Measurements from ENCODE around the gene ZNRF1. TPM values are rescaled to one million over a fixed set of nuclear protein-coding genes. Genes with fewer than 3 reads are reported as not detected.

The ZNRF1 gene
- polyA plus RNA-seq, 1 donor: 40.5 TPM

DNA sequence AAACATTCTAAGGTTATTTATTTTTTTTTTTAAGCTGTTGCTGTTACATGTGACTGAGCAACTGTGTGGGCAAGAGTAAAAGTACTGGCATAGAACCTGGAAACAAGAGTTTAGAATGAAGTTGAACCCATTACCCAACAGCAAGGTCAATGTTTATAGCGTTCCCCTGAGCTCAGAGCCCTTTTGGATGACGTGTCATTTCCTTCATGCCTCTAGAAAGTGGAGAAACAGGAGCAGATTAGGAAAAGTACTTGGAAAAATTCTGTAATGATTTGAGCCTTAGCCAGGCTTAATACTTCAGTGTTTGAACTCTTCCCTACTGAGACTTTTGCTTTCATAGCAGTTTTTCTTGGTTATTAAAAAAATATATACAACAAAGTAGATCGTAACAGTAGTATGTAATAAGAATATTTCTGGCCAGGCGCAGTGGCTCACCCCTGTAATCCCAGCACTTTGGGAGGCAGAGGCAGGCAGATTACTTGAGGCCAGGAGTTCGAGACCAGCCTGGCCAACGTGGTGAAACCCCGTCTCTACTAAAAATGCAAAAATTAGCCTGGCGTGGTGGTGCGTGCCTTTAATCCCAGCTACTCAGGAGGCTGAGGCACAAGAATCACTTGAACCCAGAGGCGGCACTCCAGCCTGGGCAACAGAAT is 27.5 kb downstream of the ZNRF1 start:
- peak; percentile 92 for DNase-seq (ENCODE audit: low read depth)

DNA sequence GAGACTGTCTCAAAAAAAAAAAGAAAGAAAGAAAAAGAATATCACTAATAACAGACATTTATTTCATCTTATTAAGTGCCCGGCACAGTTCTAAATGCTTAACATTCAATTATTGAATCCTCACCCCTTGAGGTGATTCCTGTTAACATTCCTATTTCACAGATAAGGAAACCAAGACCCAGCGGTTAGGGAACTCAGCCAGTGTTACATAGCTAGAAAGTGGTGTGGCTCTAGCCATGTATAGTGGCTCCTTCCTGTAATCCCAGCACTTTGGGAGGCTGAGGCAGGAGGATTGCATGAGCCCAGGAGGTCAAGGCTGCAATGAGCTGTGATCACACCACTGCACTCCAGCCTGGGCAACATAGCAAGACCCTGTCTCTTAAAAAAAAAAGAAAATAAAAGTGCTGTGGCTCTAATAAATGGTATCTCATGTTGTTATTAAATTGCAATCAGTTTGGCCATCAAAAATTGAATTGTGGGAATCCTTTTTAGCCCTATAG is 28.1 kb downstream of the ZNRF1 start:
- DNase-seq (ENCODE audit: low read depth): no peak

DNA sequence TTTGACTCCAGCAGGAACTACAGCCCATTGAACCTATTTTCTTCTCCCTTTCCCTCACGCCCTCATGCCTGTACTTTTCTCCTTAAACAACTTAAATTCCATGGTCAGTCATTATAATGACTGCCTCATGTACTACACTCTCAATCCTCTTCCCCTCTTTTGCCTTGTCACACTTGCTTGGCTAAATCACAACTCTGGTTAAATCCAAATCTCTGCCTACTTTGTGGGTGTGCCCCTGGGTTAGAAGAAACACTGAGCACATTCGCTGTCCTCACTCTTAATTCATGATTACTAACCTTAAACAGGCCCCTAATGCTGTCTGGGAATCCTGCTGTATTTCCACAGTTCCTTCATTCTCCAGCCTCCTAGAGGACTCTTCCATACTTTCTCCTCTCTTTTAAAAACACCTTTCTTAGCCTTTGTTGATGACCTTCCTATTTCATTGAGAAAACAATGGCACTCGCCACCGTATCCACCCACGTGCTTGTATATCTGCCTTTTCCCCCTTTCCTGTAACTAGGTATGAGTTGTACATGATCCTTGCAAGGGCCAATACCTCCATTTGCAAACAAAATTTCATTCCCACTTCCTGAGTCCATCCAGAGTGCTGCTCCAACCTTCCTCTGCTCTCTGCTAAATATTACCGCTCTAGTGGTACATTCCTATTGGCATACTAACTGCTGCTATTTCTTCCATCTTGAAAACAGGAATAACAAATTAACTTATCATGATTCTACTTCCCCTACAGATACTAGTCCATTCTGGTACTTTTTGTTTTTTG is 28.9 kb downstream of the ZNRF1 start:
- DNase-seq (ENCODE audit: low read depth): no peak

DNA sequence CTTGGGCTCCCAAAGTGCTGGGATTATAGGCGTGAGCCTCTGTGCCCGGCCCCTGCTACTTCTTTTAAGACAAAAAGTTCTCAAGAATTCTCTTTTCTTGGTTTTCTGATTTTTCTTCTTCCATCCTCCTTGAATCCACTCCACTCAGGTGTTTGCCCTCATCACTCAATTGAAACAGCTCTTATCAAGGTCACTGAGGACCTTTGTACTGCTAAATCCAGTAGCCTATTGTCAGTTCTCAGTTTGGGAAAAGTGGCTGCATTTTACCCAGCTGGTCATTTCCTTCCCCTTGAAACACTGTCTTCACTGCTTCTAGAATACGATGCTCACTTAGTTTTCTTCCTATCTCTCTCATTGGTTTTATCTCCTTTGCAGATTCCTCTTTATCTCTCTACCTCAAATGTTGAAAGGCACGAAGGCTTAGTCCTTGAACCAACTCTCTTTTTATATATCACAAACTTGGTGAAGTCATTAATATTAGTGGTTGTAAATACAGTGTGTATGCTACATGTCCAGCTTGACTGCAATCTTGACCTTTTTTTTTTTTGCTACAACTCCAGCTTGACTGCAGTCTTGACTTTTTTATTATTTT is 29.8 kb downstream of the ZNRF1 start:
- no peak for DNase-seq (ENCODE audit: low read depth)

DNA sequence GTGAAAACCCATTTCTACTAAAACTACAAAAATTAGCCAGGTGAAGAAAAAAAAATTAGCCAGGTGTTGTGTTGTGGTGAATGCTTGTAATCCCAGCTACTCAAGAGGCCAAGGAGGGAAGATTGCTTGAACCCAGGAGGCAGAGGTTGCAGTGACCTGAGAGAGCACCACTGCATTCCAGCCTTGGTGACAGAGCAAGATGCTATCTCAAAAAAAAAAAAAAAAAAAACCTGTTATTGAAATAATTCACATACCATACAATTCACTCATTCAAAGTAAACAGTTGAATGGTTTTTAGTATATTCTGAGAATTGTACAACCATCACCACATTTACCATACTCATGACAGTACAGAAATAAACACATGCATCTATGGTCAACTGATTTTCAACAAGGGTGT is 31.0 kb downstream of the ZNRF1 start:
- no peak for DNase-seq (ENCODE audit: low read depth)

DNA sequence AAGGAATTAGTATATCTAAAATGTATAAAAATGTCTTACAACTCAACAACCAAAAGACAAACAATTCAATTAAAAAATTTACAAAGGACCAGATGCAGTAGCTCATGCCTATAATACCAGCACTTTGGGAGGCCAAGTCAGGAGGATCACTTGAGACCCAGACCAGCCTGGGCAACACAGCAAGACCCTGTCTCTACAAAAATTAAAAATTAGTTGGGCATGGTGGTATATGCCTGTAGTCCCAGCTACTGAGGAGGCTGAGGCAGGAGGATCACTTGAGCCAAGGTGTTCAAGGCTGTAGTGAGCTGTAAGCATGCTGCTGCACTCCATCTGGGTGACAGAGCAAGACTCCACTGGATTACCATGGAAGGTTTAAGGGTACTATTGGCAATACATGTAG is 33.8 kb downstream of the ZNRF1 start:
- DNase-seq (ENCODE audit: low read depth): no peak

DNA sequence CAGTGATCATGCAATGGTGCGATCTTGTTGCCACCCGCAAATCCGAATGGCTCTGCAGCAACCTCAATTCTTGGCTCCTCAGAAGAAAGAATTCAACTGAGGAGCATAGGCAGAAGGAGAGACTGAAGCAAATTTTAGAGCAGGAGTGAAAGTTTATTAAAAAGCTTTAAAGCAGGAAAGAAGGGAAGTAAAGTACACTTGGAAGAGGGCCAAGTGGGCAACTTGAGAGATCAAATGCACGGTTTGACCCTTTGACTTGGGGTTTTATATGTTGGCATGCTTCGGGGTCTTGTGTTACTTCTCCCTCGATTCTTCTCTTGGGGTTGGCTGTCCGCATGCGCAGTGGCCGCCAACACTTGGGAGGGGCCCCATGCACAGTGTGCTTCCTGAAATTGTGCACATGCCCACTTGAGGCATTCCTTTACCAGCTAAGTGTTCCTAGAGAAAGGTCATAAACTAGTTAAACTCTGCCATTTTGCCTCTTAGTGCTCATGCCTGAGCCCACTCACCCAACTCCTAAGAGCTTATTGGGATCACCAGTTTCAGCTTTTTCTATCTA is 36.7 kb downstream of the ZNRF1 start:
- DNase-seq (ENCODE audit: low read depth): no peak

DNA sequence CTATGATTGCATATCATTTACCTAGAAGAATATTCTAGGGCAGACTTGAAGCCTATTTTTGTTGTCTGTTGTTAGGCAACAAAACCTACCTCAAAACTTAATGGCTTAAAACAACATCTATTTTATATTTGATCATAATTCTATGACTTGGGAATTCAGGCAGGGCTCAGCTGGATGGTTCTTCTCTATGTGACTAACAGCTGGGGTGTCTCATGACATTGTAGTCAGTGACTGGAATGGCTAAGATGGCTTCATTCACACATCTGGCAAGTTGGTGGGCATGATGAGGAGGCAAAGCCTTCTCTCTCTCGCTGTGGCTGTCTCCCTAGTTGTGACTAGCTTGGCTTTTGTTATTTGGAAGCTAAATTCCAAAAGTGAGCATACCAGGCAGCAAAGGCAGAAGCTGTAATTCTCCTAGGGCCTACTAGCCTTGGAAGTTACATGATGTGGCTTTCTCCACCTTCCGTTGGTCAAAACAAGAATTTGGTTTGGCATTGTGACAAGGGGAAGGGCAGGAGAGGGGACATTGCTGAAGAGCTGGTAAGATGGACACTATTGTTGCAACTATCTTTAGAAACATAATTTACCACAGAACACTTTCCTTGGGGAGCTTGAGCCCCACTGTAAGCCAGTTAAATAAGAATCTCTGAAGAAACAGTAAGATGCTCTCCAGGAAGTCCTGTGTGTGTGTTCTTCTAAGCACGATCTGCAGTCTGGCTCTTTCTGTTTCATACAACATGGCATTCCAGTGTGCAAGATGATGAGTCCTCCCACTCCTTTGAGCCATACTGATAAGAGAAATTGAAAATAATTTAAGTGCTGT is 39.4 kb downstream of the ZNRF1 start:
- DNase-seq (ENCODE audit: low read depth): no peak

DNA sequence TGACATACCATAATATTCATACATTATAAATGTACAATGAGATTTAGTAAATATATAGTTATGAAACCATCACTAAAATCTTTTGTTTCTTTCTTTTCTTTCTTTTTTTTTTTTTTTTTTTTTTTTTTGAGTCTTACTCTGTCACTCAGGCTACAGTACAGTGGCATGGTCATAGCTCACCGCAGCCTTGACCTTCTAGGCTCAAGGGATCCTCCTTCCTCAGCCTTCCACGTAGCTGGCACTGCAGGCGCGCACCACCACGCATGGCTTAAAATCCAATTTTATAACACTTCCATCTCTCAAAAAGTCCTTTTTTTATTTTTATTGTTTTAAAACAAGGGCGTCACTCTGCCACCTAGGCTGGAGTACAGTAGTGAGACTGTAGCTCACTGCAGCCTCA is 41.1 kb downstream of the ZNRF1 start:
- no peak for DNase-seq (ENCODE audit: low read depth)

DNA sequence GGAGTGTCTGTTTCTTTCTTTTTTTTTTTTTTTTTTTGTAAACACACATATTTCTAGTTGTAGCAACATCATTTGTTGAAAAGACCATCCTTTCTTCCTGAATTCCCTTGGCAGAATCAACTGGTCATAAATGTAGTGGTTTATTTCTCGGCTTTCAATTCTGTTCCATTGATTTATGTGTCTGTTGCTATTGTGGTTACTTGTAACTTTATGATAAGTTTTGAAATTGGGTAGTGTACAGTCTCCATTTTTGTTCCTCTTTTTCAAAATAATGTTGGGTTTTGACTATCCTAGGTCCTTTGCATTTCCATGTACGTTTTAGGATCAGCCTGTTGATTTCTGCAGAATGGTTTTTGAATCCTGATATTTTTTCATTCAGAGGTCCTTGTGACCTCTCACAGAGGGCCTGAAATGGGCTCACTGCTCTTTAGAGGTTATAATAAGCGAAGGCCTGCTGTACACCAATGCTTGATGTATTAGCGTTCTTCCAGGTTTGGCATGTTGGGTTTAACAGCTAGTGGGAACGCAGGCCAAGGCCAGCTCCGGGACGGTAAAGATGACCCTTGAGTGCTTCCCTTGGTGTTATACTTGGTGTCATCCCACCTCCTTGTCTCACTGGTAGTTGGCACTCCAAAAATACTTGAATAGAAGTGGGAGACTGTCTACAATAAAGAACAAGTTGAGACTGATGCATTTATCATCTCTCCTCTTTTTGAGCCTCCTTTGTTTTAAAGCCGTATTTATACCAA is 43.8 kb downstream of the ZNRF1 start:
- no peak for DNase-seq (ENCODE audit: low read depth)

DNA sequence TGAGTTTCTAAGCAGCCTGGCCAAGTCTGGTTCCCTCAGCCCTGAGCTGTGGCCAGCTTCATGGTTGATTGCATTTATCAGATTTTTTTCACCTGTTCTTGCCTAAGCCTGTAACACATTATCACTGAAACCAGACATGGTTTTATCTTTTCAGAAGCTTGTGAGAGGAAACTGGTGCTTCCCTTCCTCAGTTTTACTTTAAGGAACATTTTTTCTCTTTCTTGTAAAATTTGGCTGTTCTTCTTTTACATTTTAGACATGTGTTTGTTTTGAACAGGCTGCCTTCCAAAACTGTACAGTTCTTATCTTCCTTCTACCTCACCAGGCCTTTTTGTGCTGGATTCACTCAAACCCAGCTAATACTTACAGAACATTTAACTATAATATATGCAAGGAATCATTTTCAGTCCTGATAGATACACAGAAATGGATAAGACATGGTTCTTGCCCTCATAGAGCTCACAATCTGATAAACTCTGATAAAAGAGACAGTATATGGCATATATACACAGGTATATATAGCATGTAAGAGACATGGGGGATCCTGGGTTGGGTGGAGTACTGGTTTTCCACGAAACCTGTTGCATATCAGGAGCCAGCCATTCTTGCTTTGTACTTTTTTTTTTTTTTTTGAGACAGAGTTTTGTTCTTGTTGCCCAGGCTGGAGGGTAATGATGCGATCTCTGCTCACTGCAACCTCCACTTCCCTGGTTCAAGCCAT is 44.5 kb downstream of the ZNRF1 start:
- DNase-seq (ENCODE audit: low read depth): no peak

DNA sequence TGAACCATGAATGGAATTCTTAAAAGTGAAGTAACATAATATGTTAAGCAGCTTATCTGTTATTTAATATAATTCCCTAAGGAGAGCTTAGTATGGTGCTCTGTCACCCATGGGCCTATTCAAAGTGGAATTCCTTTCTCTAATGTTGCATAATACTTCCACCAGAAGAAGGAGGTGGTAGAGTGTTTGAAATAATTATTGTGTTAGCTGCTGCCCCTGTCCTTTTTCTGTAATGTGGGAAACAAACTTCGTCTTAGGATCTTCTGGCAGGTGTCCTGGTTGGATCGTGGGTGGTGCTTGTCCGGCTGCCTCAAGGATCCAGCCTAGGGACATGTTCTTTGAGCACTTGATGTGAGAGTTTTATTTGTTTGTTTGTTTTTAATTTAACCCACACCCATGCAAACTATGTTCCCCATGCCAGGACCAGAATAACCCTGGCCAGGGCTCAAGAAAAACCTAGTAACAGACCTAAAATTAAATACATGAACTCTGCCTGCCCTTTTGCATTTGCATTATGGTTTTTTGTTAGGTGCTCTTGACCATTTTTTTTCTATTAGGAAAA is 46.1 kb downstream of the ZNRF1 start:
- no peak for DNase-seq (ENCODE audit: low read depth)

DNA sequence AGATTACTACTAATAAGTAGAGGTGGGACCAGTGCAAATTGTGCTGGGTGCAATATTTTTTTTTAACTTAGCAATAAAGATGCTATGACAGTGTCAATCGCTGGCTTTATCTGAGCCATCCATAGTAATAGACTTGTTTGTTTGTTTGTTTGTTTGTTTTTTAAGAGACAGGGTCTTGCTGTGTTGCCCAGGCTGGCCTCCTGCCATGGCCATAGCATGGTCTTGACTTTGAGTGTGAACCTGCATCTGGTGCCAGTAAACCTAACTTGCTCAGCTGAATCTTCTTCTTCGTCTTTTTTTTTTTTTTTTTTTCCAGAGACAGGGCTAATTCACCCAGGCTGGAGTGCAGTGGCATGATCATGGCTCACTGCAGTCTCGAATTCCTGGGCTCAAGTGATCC is 46.6 kb downstream of the ZNRF1 start:
- DNase-seq (ENCODE audit: low read depth): no peak

DNA sequence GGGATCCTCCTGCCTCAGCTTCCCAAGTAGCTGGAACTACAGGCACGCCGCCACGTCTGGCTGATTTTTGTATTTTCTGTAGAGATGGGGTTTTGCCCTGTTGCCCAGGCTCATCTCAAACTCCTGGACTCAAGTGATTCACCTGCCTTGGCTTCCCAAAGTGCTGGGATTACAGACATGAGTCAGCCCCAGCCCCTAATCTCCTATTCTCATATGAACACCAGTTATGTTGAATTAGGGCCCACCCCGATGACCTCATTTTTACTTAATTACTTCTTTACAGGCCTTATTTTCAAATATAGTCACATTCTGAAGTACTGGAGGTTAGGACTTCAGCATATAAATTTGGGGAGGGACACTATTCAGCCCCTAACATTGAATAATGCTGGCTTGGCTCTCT is 49.2 kb downstream of the ZNRF1 start:
- no peak for DNase-seq (ENCODE audit: low read depth)

DNA sequence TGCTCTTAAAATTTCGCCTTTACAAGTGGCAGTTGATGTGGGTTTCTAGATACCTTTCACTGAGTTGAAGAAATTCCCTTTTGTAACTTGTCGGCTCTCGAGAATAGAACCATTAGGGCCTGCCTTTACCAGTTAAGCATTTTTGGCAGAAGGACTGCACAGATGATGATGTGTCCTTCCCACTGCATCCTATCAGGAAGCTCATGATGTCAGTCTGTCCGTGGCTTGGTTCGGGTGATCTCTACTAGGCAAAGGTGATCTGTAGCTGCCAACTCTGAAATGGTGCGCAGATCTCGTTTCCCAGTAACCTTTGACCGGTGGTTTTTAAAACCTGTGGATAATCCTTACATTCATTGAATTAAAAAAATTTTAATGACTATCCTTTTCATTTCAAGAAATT is 49.7 kb downstream of the ZNRF1 start:
- DNase-seq (ENCODE audit: low read depth): no peak

DNA sequence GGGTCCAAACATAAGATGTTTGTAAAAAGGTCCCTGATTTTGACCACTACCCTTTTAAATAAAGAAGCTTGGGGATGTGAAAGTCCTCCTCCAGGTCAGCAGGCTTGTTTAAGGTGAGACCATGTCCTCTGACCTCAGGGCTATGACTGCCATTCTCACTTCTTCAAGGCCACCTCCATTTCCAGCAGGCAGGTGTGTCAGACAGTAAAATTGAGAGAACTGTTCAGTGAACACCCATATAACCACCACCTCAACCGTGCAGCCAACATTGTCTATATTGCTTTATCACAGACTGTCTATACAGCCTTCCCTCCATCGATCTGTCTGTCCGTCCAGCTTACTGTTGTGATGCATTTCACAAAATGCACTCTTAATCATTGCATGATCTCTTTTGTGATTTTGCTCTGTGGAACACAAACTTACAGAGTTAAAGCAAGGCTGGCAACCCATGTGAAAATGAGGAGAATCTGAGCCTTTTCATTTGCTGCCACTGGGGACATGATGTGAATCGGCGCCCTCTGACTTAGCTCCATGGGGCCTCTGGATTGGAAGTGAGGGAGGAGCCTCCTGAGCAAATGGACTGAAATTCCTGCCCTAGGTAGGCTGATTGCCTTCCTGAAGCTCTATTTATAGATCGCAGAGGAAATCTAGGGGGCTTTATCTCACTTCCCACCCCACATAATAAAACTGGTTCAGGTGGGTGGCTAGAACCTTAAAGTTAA is 53.8 kb downstream of the ZNRF1 start:
- no peak for DNase-seq (ENCODE audit: low read depth)

DNA sequence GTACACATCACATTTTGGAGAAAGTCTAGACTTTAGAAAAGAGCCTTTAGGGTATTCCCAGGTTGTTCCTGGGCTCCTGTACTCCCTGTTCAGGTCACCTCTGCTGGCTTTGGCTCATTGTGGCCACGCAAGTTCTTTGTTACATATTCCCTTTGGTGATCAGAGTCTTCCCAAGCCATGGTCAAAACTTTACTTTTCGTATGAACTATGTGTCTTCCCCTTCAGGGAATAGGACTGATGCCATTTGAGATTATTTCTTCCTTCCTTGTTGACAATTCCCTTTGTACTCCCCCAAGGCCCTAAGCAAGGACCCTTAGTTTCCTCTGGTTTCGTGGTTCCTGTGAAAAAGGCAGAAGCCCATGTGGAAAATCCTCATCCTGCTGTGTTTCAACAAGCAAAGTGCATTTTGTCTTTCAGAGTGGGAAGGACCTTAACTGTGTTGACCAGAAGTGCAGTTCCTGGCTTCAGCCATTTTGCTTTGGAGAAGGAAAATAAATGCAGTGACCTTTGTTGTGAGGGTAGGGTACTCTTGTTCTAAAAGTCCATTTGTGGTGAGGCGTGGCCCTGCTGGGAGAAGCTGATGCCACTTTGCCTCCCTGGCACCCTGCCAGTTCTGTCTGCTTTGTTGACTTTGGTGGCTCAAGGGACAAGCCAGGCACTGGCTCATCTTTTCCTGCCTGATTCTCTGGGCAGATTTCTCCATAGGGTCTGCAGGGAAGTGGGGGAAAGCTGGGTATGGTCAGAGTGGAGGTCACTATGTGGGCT is 55.1 kb downstream of the ZNRF1 start:
- DNase-seq (ENCODE audit: low read depth): no peak

DNA sequence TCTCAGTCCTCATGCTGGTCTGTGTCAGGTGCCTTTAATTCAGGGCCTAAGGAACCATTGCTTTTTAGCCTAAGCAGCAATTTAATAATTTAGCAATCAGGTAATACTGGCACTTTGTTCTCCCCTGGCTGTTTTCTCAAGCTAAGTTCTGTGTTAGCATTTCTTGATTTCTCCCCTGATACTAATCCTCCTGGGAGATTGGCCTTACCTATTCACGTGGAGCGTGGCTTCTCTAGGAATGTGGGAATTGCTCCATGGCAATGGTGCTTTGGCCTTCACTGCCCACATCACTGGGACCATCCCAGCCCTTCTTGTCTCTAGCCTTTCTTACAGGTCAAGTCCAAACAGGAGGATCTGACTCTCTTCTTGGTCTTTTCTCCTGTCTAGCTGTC is 55.7 kb downstream of the ZNRF1 start:
- no peak for DNase-seq (ENCODE audit: low read depth)

DNA sequence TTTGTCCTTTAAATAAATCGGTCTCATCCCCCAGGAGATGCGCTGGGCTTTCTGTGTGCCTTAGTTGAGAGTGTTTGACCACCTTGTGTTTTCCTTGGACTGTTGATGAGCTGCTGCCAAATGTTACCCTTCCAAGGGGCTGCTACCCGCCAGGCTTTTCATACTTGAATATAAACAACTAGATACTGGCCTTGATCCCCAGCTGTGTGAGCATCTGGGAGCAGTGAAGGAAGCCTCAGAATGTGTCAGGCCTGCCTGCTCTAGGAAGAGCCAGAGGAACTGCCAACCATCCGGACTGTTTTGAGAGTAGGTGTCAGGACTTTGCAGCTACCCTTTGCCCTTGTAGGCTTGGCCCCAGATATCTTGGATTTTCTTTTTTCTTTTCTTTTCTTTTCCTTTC is 60.0 kb downstream of the ZNRF1 start:
- DNase-seq (ENCODE audit: low read depth): no peak
